Ascending aorta (tissue), 2 donors: ENCODE results near the gene GNPTAB. TPM values are rescaled to one million over a fixed set of nuclear protein-coding genes. Genes with fewer than 3 reads are reported as not detected.

ENCODE experiments used
- DNase-seq, 2 donors: peaks; one replicate each; pipeline ENCODE4 v3.0.0-alpha.2; 2019; ENCODE audit warnings: low spot score in 2 of 2
- H3K27ac ChIP-seq, 2 donors: fragments of 200-600 bp; sonication (generic); one replicate each; pipeline ENCODE4 v1.5.1; 2016 to 2017; ENCODE audit warnings: mild to moderate bottlenecking in 1 of 2
- H3K27me3 ChIP-seq: fragments of 200-600 bp; sonication (generic); one replicate; pipeline ENCODE4 v1.5.1; 2017
- H3K36me3 ChIP-seq, 2 donors: fragments of 200-600 bp; sonication (generic); one replicate each; pipeline ENCODE4 v1.5.1; 2016
- H3K4me1 ChIP-seq, 2 donors: fragments of 200-600 bp; sonication (generic); one replicate each; pipeline ENCODE4 v1.5.1; 2016 to 2017; ENCODE audit warnings: mild to moderate bottlenecking in 1 of 2
- H3K4me3 ChIP-seq, 2 donors: fragments of 200-600 bp; sonication (generic); one replicate each; pipeline ENCODE4 v1.5.1; 2016 to 2017; ENCODE audit warnings: mild to moderate bottlenecking in 1 of 2
- H3K9me3 ChIP-seq, 2 donors: fragments of 200-600 bp; sonication (generic); one replicate each; pipeline ENCODE4 v1.5.1; 2016
- CTCF ChIP-seq, 3 experiments: fragments of 200-600 bp in 2 of 3; fragments of 450-650 bp in 1 of 3; sonication (generic) in 2 of 3; IDR thresholded peaks; one replicate each; pipeline ENCODE4 v1.5.1; 2016 to 2019; ENCODE audit warnings: antibody characterized with exemption in 3 of 3, mild to moderate bottlenecking in 1 of 3, moderate library complexity in 1 of 3
- intact Hi-C: fragments of 100-400 bp; cut with DNase I; formaldehyde crosslinking; loops from one replicate; pipeline ENCODE4 v1.15.1; 2023
- total RNA-seq: library from RNA; depleted of rRNA; stranded (reverse); fragments of >200 nt; gene quantifications from one replicate; pipeline ENCODE4 v1.1.0, GENCODE V29; 2016

GNPTAB gene
- 9.5 TPM for total RNA-seq

- DNase-seq, result peak; percentile 51 to 96
- intact Hi-C loops, result loop anchor here (1.0 to 10.0 kb wide), 6 partner anchors 9 to 423 kb away; partner anchors contain the start of genes ARL1, CHPT1 and DRAM1
- peak within 1 kb of the TSS; percentile 72 to 75 for H3K27ac ChIP-seq
- peak; percentile 72 to 85 (median 73) for TF ChIP-seq CTCF (IDR thresholded peaks at IDR 0.05)
- peak within 1 kb of the TSS; percentile 86 to 95 for H3K4me3 ChIP-seq
- peaks cover 0 to 10% of the 10 kb centered on the region in 2 donors for H3K4me1 ChIP-seq
- no peaks in the 10 kb centered on the region for H3K36me3 ChIP-seq
- no peaks in the 10 kb centered on the region for H3K9me3 ChIP-seq
- H3K27me3 ChIP-seq, result no peaks in the 10 kb centered on the region
These were observed at the start of gene GNPTAB for GRCh38 chr12:101830367-101831325. Gene GNPTAB (minus strand): TSS chr12:101830959. CDS start chr12:101830675, 284 bp downstream.

- no peaks in the 10 kb centered on the region for H3K9me3 ChIP-seq
- H3K4me1 ChIP-seq, result peaks cover 0 to 13% of the 10 kb centered on the region in 2 donors
- H3K4me3 ChIP-seq, result peak overlapping the region; percentile 65 to 80
- intact Hi-C loops, result loop anchor here (5.0 kb wide), 2 partner anchors 181 to 1611 kb away; partner anchors contain the start of genes CHPT1, DEPDC4 and SCYL2
- TF ChIP-seq CTCF (IDR thresholded peaks at IDR 0.05), result no peak
- no peaks in the 10 kb centered on the region for H3K36me3 ChIP-seq
- H3K27me3 ChIP-seq, result no peaks in the 10 kb centered on the region
- H3K27ac ChIP-seq, result peak overlapping the region; percentile 97 to 99
- no peak for DNase-seq
These were observed 47.6 kb upstream of the GNPTAB start for GRCh38 chr12:101878243-101878821.

GRCh38 chr12:101877806-101878242, 47.1 kb upstream of the GNPTAB start:
- no peaks in the 10 kb centered on the region for H3K36me3 ChIP-seq
- H3K27me3 ChIP-seq, result no peaks in the 10 kb centered on the region
- peak overlapping the region; percentile 65 to 80 for H3K4me3 ChIP-seq
- no peak for TF ChIP-seq CTCF (IDR thresholded peaks at IDR 0.05)
- no peak for DNase-seq
- H3K9me3 ChIP-seq, result no peaks in the 10 kb centered on the region
- peaks cover 0 to 13% of the 10 kb centered on the region in 2 donors for H3K4me1 ChIP-seq
- peak overlapping the region; percentile 97 to 99 for H3K27ac ChIP-seq
- intact Hi-C loops, result loop anchor here (1.0 to 5.0 kb wide), 6 partner anchors 13 to 1611 kb away; partner anchors contain the start of genes CHPT1, DEPDC4 and SCYL2

GRCh38 chr12:101876861-101877805, 46.4 kb upstream of the GNPTAB start, which contains the start of gene DRAM1:
Gene DRAM1 (plus strand): TSS chr12:101877580. CDS start chr12:101877790, 210 bp downstream.
- Histone ChIP-seq H3K9me3 (no peaks in the 10 kb centered on the region), H3K27me3 (no peaks in the 10 kb centered on the region), H3K27ac (peak within 1 kb of the TSS; percentile 97 to 99), H3K4me1 (peaks cover 0 to 13% of the 10 kb centered on the region in 2 donors), H3K36me3 (no peaks in the 10 kb centered on the region), H3K4me3 (peak within 1 kb of the TSS; percentile 65 to 80)
- peak in 1 of 3 experiments; percentile 8 for TF ChIP-seq CTCF (IDR thresholded peaks at IDR 0.05)
- intact Hi-C loops, result loop anchor here (1.0 to 5.0 kb wide), 6 partner anchors 14 to 1610 kb away; partner anchors contain the start of genes CHPT1, DEPDC4 and SCYL2
- DNase-seq, result peak; percentile 43 to 94
